ENCODE measurements around the gene FANCE. TPM values are rescaled to one million over a fixed set of nuclear protein-coding genes. Genes with fewer than 3 reads are reported as not detected.

FANCE gene
- total and polyA plus RNA-seq, 9 of the 15 experiments (the other 6 are each of a cell fraction or from before 2014, with no cell fraction given) = 5.7 to 30.2 (median 17.0) TPM

GRCh38 chr6:35483062-35483461 is 30.9 kb downstream of the FANCE start:
- no TSS peak for BruUV-seq (replicated peaks)
- 93% methylated on average over 4 of the region's 4 CpGs for WGBS (ENCODE audit: insufficient coverage, low coverage, missing lambda C conversion rate)
- intact Hi-C loops (cut with micrococcal nuclease) = no loop called here
- peaks cover 18 to 33% of the 10 kb centered on the region in 2 experiments for H3K4me1 ChIP-seq (replicated peaks in 1 of 2; ENCODE audit: control insufficient read depth in 2 of 2, insufficient read depth in 2 of 2, low read length in 2 of 2)
- peaks cover 11% of the 10 kb centered on the region for H4K20me1 ChIP-seq (replicated peaks; ENCODE audit: control insufficient read depth, insufficient read depth, low read length)
- TF ChIP-seq E2F6 (IDR thresholded peaks at IDR 0.05; ENCODE audit: borderline replicate concordance in 1 of 2, extremely low read depth in 1 of 2, insufficient read depth in 1 of 2, insufficient read length in 1 of 2, low read depth in 1 of 2, low read length in 1 of 2, poor library complexity in 1 of 2, severe bottlenecking in 1 of 2) (no peak), BMI1 (IDR thresholded peaks at IDR 0.05; ENCODE audit: low read length) (no peak), SRSF3 (IDR thresholded peaks at IDR 0.05; ENCODE audit: insufficient read depth, low read length) (no peak), SAFB (IDR thresholded peaks at IDR 0.05; ENCODE audit: borderline replicate concordance, low read depth, low read length) (no peak), GMEB1 (CRISPR knock-in tag; IDR thresholded peaks at IDR 0.05) (no peak), DACH1 (IDR thresholded peaks at IDR 0.05; ENCODE audit: partially characterized antibody) (no peak), ZNF583 (CRISPR knock-in tag; IDR thresholded peaks at IDR 0.05) (no peak), ZNF184 (CRISPR knock-in tag; IDR thresholded peaks at IDR 0.05) (no peak), MCM7 (IDR thresholded peaks at IDR 0.05) (no peak), SMAD3 (CRISPR knock-in tag; conservative IDR thresholded peaks at IDR 0.05) (no peak), PHB (CRISPR knock-in tag; IDR thresholded peaks at IDR 0.05) (no peak), XRCC4 (IDR thresholded peaks at IDR 0.05; ENCODE audit: extremely low read depth, insufficient read depth, insufficient read length) (no peak), CBX3 (IDR thresholded peaks at IDR 0.05; ENCODE audit: borderline replicate concordance in 1 of 2, low read length in 2 of 2) (no peak), FOXA3 (CRISPR knock-in tag; conservative IDR thresholded peaks at IDR 0.05 in 1 of 2, IDR thresholded peaks at IDR 0.05 in 1 of 2) (no peak), TCF15 (CRISPR knock-in tag; IDR thresholded peaks at IDR 0.05) (no peak), HMG20B (CRISPR knock-in tag; IDR thresholded peaks at IDR 0.05) (no peak), RBM34 (IDR thresholded peaks at IDR 0.05; ENCODE audit: borderline replicate concordance, insufficient read depth, low read length) (no peak), THAP12 (CRISPR knock-in tag; IDR thresholded peaks at IDR 0.05) (no peak)
- no peak for ATAC-seq
- CTCF ChIA-PET (ENCODE audit: low intra/inter-chr PET ratio) = no interaction called here
- no peaks in the 10 kb centered on the region for H3K27me3 ChIP-seq (ENCODE audit: control insufficient read depth in 2 of 2, insufficient read depth in 2 of 2, low read length in 2 of 2)
- H3K9me1 ChIP-seq (ENCODE audit: control insufficient read depth, insufficient read depth, low read length) = no peaks in the 10 kb centered on the region
- no peak overlapping the region for H2AFZ ChIP-seq (ENCODE audit: low read depth, low read length)
- no peaks in the 10 kb centered on the region; the same call in 2 of the 3 replicates for H3K36me3 ChIP-seq (ENCODE audit: control insufficient read depth, insufficient read depth, low read length)
- H3K79me2 ChIP-seq (ENCODE audit: control insufficient read depth, insufficient read depth, low read length) = no peaks in the 10 kb centered on the region
- no peaks in the 10 kb centered on the region for H3K9me3 ChIP-seq (replicated peaks; ENCODE audit: control insufficient read depth, insufficient read depth, low read depth, low read length)
- in situ Hi-C loops (cut with MboI) = no loop called here
- H3K4me2 ChIP-seq (ENCODE audit: insufficient read depth, low read length) = no peak overlapping the region
- no peak for DNase-seq (ENCODE audit: extremely low read depth in 1 of 4, low spot score in 3 of 4)
- peak; percentile 15 for FAIRE-seq
- no peak overlapping the region for H3K4me3 ChIP-seq
- H3K9ac ChIP-seq (ENCODE audit: insufficient read depth in 1 of 2, low read depth in 2 of 2, low read length in 2 of 2) = peak overlapping the region in 1 of 2 experiments; percentile 57; a peak in 1 of 4 replicates
- H3K27ac ChIP-seq (ENCODE audit: extremely low read depth, low read depth, low read length) = no peak overlapping the region
- POLR2A ChIA-PET = interaction anchor here (0.7 to 9.5 kb wide), 2 partner anchors 12 to 623 kb away, joined by 4 to 167 read pairs; partner anchors contain the start of gene RPL10A
